GM10847 (cell line): ENCODE data around the gene ALK.

Source experiments
- POLR2A ChIP-seq: IDR thresholded peaks from 2 replicates; pipeline ENCODE4 v1.6.1; 2011; ENCODE audit not compliant: insufficient read length; ENCODE audit errors: extremely low read depth

ALK gene

GRCh38 chr2:29222381-29223179 lies 698.8 kb downstream of the ALK start:
- TF ChIP-seq POLR2A, result no peak

- no peak for TF ChIP-seq POLR2A
These were observed 700.7 kb downstream of the ALK start for GRCh38 chr2:29220506-29221270.

GRCh38 chr2:29219374-29219773 lies 702.0 kb downstream of the ALK start:
- no peak for TF ChIP-seq POLR2A

- no peak for TF ChIP-seq POLR2A
These were observed 702.7 kb downstream of the ALK start for GRCh38 chr2:29218550-29219125.

GRCh38 chr2:29218071-29218470 lies 703.3 kb downstream of the ALK start:
- TF ChIP-seq POLR2A, result no peak

- no peak for TF ChIP-seq POLR2A
These were observed 704.8 kb downstream of the ALK start for GRCh38 chr2:29216609-29216909.

- no peak for TF ChIP-seq POLR2A
These were observed 705.4 kb downstream of the ALK start for GRCh38 chr2:29215739-29216608.

- no peak for TF ChIP-seq POLR2A
These were observed 706.3 kb downstream of the ALK start for GRCh38 chr2:29215073-29215472.

- TF ChIP-seq POLR2A, result no peak
These were observed 707.5 kb downstream of the ALK start for GRCh38 chr2:29213888-29214291.

GRCh38 chr2:29212009-29212408 lies 709.4 kb downstream of the ALK start:
- TF ChIP-seq POLR2A, result no peak

GRCh38 chr2:29209551-29209950 lies 711.8 kb downstream of the ALK start:
- TF ChIP-seq POLR2A, result no peak

- TF ChIP-seq POLR2A, result no peak
These were observed 713.8 kb downstream of the ALK start for GRCh38 chr2:29207352-29208148.

- TF ChIP-seq POLR2A, result no peak
These were observed 714.4 kb downstream of the ALK start for GRCh38 chr2:29206941-29207340.

GRCh38 chr2:29202819-29203495 lies 718.4 kb downstream of the ALK start:
- TF ChIP-seq POLR2A, result no peak

GRCh38 chr2:29201979-29202378 lies 719.4 kb downstream of the ALK start:
- TF ChIP-seq POLR2A, result no peak
